ENCODE measurements around the gene MEAF6. TPM values are rescaled to one million over a fixed set of nuclear protein-coding genes. Genes with fewer than 3 reads are reported as not detected.
A peak's percentile ranks its signal among the peaks of the same experiment; 100 is the strongest.

Gene MEAF6
- total and polyA plus RNA-seq, 11 donors = 27.4 to 55.7 (median 39.6) TPM

GRCh38 chr1:37553598-37553926 lies 39.0 kb upstream of the MEAF6 start:
- 2 to 7% (median 4%) methylated on average over 11 of the region's 11 CpGs for WGBS, 4 donors
- intact Hi-C loops (cut with DNase I) = loop anchor here in 2 of 10 donors (5.0 kb wide), 2 partner anchors 36 to 41 kb away; partner anchors contain the start of gene MEAF6 (in 1 of the 2)
- no peak for DNase-seq

GRCh38 chr1:37549341-37549740 lies 34.8 kb upstream of the MEAF6 start:
- no peaks in the 10 kb centered on the region for H3K9me3 ChIP-seq
- peaks cover 0 to 83% (median 63%) of the 10 kb centered on the region in 9 donors for H3K36me3 ChIP-seq
- H3K27ac ChIP-seq = peak overlapping the region in 2 of 12 donors; percentile 9 to 30
- peaks cover 6 to 37% (median 19%) of the 10 kb centered on the region in 12 donors for H3K4me1 ChIP-seq
- no peak overlapping the region for H3K4me3 ChIP-seq
- no peak for TF ChIP-seq POLR2A (IDR thresholded peaks at IDR 0.05)
- no peaks in the 10 kb centered on the region for H3K27me3 ChIP-seq
- no peak for DNase-seq
- intact Hi-C loops (cut with DNase I) = no loop called here
- ATAC-seq = no peak
- WGBS, 4 donors = 85 to 91% (median 88%) methylated on average over 6 of the region's 6 CpGs

More at GRCh38 chr1:37553598-37553926, 39.0 kb upstream of the MEAF6 start:
- Histone ChIP-seq H3K4me3 (peak overlapping the region; percentile 76 to 100 (median 95)), H3K27me3 (no peaks in the 10 kb centered on the region), H3K27ac (peak overlapping the region in 11 of 12 donors; percentile 68 to 94 (median 87)), H3K9me3 (no peaks in the 10 kb centered on the region), H3K36me3 (peaks cover 0 to 41% (median 31%) of the 10 kb centered on the region in 9 donors), H3K4me1 (peaks cover 6 to 51% (median 32%) of the 10 kb centered on the region in 12 donors)
- ATAC-seq = peak in 1 of 4 donors; percentile 13
- TF ChIP-seq POLR2A (IDR thresholded peaks at IDR 0.05) = no peak
- TF ChIP-seq, protein P1, sequence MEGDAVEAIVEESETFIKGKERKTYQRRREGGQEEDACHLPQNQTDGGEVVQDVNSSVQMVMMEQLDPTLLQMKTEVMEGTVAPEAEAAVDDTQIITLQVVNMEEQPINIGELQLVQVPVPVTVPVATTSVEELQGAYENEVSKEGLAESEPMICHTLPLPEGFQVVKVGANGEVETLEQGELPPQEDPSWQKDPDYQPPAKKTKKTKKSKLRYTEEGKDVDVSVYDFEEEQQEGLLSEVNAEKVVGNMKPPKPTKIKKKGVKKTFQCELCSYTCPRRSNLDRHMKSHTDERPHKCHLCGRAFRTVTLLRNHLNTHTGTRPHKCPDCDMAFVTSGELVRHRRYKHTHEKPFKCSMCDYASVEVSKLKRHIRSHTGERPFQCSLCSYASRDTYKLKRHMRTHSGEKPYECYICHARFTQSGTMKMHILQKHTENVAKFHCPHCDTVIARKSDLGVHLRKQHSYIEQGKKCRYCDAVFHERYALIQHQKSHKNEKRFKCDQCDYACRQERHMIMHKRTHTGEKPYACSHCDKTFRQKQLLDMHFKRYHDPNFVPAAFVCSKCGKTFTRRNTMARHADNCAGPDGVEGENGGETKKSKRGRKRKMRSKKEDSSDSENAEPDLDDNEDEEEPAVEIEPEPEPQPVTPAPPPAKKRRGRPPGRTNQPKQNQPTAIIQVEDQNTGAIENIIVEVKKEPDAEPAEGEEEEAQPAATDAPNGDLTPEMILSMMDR (IDR thresholded peaks at IDR 0.05) = no peak

DNA sequence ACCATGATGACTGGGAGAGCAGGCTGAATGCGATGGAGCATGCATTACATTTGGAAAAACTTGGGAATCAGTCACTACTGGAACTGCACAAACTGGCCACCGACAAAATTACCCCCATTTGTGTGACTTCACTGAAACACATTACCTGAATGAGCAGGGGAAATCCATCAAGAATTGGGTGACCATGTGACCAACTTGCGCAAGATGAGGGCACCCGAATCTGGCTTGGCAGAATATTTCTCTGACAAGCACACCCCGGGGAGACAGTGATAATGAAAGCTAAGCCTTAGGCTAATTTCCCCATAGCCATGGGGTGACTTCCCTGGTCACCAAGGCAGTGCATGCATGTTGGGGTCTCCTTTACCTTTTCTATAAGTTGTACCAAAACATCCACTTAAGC lies 30.5 kb upstream of the MEAF6 start:
- 64 to 86% (median 83%) methylated on average over 5 of the region's 5 CpGs for WGBS, 4 donors
- ATAC-seq = no peak
- TF ChIP-seq, protein P1 (IDR thresholded peaks at IDR 0.05) = no peak
- no peak for TF ChIP-seq POLR2A (IDR thresholded peaks at IDR 0.05)
- Histone ChIP-seq H3K36me3 (peaks cover 0 to 99% (median 73%) of the 10 kb centered on the region in 9 donors), H3K27ac (no peak overlapping the region), H3K4me3 (no peak overlapping the region), H3K4me1 (peaks cover 0 to 10% (median 1%) of the 10 kb centered on the region in 12 donors), H3K27me3 (no peaks in the 10 kb centered on the region), H3K9me3 (no peaks in the 10 kb centered on the region)
- no peak for DNase-seq
- intact Hi-C loops (cut with DNase I) = no loop called here

GRCh38 chr1:37544530-37544929 lies 30.0 kb upstream of the MEAF6 start:
- intact Hi-C loops (cut with DNase I) = no loop called here
- DNase-seq (no peak), ATAC-seq (no peak)
- peaks cover 0 to 5% (median 0%) of the 10 kb centered on the region in 12 donors for H3K4me1 ChIP-seq
- no peak overlapping the region for H3K4me3 ChIP-seq
- no peak overlapping the region for H3K27ac ChIP-seq
- TF ChIP-seq, protein P1 (IDR thresholded peaks at IDR 0.05) = no peak
- no peak for TF ChIP-seq POLR2A (IDR thresholded peaks at IDR 0.05)
- peaks cover 2 to 99% (median 73%) of the 10 kb centered on the region in 9 donors for H3K36me3 ChIP-seq
- WGBS, 4 donors = 95 to 97% (median 96%) methylated on average over 21 of the region's 21 CpGs
- H3K9me3 ChIP-seq = no peaks in the 10 kb centered on the region
- H3K27me3 ChIP-seq = no peaks in the 10 kb centered on the region
